ENCODE measurements around the gene KDM8. TPM values are rescaled to one million over a fixed set of nuclear protein-coding genes. Genes with fewer than 3 reads are reported as not detected.

The KDM8 gene
- total and polyA plus RNA-seq, 9 of the 15 experiments (the other 6 are each of a cell fraction or from before 2014, with no cell fraction given) = 0.61 to 9.1 (median 5.4) TPM

GRCh38 chr16:27245276-27246172 lies 42.2 kb downstream of the KDM8 start (continued):
- no peak for TF ChIP-seq RBM17 (IDR thresholded peaks at IDR 0.05; ENCODE audit: borderline replicate concordance, low read depth, low read length)
- peak in 1 of 2 experiments; percentile 96; a peak in 2 of 4 replicates for TF ChIP-seq RCOR1 (IDR thresholded peaks at IDR 0.05; ENCODE audit: borderline replicate concordance in 1 of 2, low read depth in 2 of 2, low read length in 2 of 2)
- TF ChIP-seq STAT5A (IDR thresholded peaks at IDR 0.05; ENCODE audit: borderline replicate concordance, low read length) = no peak
- TF ChIP-seq ETV1 (tag; conservative IDR thresholded peaks at IDR 0.05; ENCODE audit: low read depth) = no peak
- no peak for TF ChIP-seq ZNF584 (CRISPR knock-in tag; IDR thresholded peaks at IDR 0.05; ENCODE audit: low read depth)
- TF ChIP-seq POLR3G (IDR thresholded peaks at IDR 0.05; ENCODE audit: extremely low read depth, insufficient read length, insufficient replicate concordance) = no peak
- TF ChIP-seq ARID4B (CRISPR knock-in tag; IDR thresholded peaks at IDR 0.05) = no peak
- TF ChIP-seq MBD1 (CRISPR knock-in tag; IDR thresholded peaks at IDR 0.05) = no peak
- no peak for TF ChIP-seq RNF219 (CRISPR knock-in tag; IDR thresholded peaks at IDR 0.05)
- TF ChIP-seq RHOXF2B (CRISPR knock-in tag; conservative IDR thresholded peaks at IDR 0.05) = no peak
- no peak for TF ChIP-seq ZNF395 (CRISPR knock-in tag; IDR thresholded peaks at IDR 0.05)
- no peak for TF ChIP-seq ZNF699 (CRISPR knock-in tag; IDR thresholded peaks at IDR 0.05; ENCODE audit: insufficient replicate concordance)
- no peak for TF ChIP-seq ZFPM2 (CRISPR knock-in tag; IDR thresholded peaks at IDR 0.05)
- no peak for TF ChIP-seq BCOR (IDR thresholded peaks at IDR 0.05)
- TF ChIP-seq HNRNPUL1 (IDR thresholded peaks at IDR 0.05; ENCODE audit: low read length) = no peak
- no peak for TF ChIP-seq RNF2 (IDR thresholded peaks at IDR 0.05)
- TF ChIP-seq EHMT2 (IDR thresholded peaks at IDR 0.05) = no peak
- TF ChIP-seq ILK (tag; IDR thresholded peaks at IDR 0.05; ENCODE audit: borderline replicate concordance, low read depth) = no peak

Measured in K562 (cell line).